ENCODE results near the gene RAD51B. TPM values are rescaled to one million over a fixed set of nuclear protein-coding genes. Genes with fewer than 3 reads are reported as not detected.

RAD51B gene
- total and polyA plus RNA-seq, 9 of the 15 experiments (the other 6 are each of a cell fraction or from before 2014, with no cell fraction given), result 8.5 to 17.3 (median 11.3) TPM

- Histone ChIP-seq H4K20me1 (replicated peaks; ENCODE audit: control insufficient read depth, insufficient read depth, low read length) (no peaks in the 10 kb centered on the region), H3K9me1 (ENCODE audit: control insufficient read depth, insufficient read depth, low read length) (no peaks in the 10 kb centered on the region), H2AFZ (ENCODE audit: low read depth, low read length) (no peak overlapping the region), H3K9me3 (replicated peaks; ENCODE audit: control insufficient read depth, insufficient read depth, low read depth, low read length) (no peaks in the 10 kb centered on the region), H3K4me1 (replicated peaks in 1 of 2; ENCODE audit: control insufficient read depth in 2 of 2, insufficient read depth in 2 of 2, low read length in 2 of 2) (no peaks in the 10 kb centered on the region; a peak in 2 of 5 replicates), H3K27me3 (ENCODE audit: control insufficient read depth in 2 of 2, insufficient read depth in 2 of 2, low read length in 2 of 2) (no peaks in the 10 kb centered on the region), H3K27ac (ENCODE audit: extremely low read depth, low read depth, low read length) (no peak overlapping the region), H3K4me2 (ENCODE audit: insufficient read depth, low read length) (no peak overlapping the region), H3K36me3 (ENCODE audit: control insufficient read depth, insufficient read depth, low read length) (no peaks in the 10 kb centered on the region), H3K4me3 (no peak overlapping the region), H3K79me2 (ENCODE audit: control insufficient read depth, insufficient read depth, low read length) (no peaks in the 10 kb centered on the region), H3K9ac (ENCODE audit: insufficient read depth in 1 of 2, low read depth in 2 of 2, low read length in 2 of 2) (no peak overlapping the region)
- POLR2A ChIA-PET, result no interaction called here
- no TSS peak for BruUV-seq (replicated peaks)
- DNase-seq (ENCODE audit: extremely low read depth in 1 of 4, low spot score in 3 of 4) (no peak), ATAC-seq (no peak), FAIRE-seq (no peak)
- intact Hi-C loops (cut with micrococcal nuclease), result no loop called here
- in situ Hi-C loops (cut with MboI), result no loop called here
- TF ChIP-seq DEAF1 (CRISPR knock-in tag; IDR thresholded peaks at IDR 0.05) (no peak), MGA (IDR thresholded peaks at IDR 0.05) (no peak)
- CTCF ChIA-PET (ENCODE audit: low intra/inter-chr PET ratio), result no interaction called here
- WGBS (ENCODE audit: insufficient coverage, low coverage, missing lambda C conversion rate), result 10% methylated on average over 1 of the region's 1 CpG
Measured at GRCh38 chr14:68358500-68358899, 538.9 kb downstream of the RAD51B start.

Data from K562 (cell line).